HG03095 (cell line): Measurements from ENCODE around the gene PKNOX1.
"Not testable (repeated sequence)": the region's sequence is repeated elsewhere in the genome, so short reads cannot be mapped to it uniquely, and the experiment has no call there.

Experiments used
- ATAC-seq: cut with Tn5 transposase; IDR thresholded peaks from one replicate; pipeline ENCODE4 v1.9.1; 2021; ENCODE audit warnings: moderate library complexity; ENCODE audit not compliant: unreplicated experiment

PKNOX1 gene

DNA sequence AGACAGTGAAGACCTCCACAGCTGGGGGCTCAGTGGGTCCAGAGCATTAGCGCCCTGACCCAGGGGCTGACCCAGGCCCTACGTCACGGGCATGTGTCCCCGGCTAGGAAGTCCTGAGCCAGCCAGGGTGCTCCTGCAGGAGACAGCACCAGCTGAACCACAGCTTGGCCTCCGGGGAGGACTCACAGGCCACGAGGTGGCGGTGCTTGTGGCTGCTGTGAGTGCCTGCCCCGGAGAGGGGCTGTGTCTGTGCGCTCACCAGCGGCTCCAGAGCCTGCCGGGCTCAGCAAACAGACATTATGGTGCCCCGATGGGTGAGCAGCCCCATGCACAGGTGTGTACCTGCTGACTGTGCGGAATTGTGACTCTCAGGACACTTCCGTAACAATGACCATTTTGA is 70.2 kb downstream of the PKNOX1 start:
- ATAC-seq, result not testable (repeated sequence)

DNA sequence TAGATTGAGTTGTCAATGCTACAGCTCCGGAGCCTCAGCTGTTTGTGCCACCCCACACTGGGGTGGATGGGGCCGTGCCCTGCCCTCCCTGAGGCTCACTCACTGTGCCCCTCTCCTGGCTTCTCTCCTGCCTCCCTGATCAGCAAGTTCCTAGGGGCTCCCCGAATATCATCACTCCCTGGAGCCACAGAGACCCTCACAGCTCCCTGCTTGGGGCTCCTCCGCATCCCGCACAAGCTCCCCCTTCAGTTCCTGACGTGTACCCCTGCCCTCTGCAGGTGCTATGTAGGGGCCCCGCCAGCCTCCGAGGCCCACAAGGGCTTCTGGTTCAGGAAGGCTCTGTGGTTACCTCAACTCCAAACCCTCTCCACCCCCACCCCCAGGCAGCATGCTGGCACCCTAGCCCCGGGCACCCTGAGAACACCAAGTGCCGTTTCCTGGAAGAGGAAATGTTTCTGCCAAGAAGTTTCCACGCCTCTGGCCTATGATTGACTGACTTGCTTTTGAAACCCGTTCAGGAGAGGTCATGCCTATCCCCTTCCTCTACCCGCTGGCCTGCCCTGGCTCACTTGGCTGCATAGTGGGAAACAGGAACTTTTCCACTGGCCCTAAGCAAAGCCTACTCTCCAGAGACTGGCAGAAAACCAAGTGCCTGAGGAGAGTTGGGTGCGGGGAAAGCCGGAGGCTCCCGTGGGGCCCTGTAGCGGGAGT is 71.0 kb downstream of the PKNOX1 start:
- not testable (repeated sequence) for ATAC-seq

DNA sequence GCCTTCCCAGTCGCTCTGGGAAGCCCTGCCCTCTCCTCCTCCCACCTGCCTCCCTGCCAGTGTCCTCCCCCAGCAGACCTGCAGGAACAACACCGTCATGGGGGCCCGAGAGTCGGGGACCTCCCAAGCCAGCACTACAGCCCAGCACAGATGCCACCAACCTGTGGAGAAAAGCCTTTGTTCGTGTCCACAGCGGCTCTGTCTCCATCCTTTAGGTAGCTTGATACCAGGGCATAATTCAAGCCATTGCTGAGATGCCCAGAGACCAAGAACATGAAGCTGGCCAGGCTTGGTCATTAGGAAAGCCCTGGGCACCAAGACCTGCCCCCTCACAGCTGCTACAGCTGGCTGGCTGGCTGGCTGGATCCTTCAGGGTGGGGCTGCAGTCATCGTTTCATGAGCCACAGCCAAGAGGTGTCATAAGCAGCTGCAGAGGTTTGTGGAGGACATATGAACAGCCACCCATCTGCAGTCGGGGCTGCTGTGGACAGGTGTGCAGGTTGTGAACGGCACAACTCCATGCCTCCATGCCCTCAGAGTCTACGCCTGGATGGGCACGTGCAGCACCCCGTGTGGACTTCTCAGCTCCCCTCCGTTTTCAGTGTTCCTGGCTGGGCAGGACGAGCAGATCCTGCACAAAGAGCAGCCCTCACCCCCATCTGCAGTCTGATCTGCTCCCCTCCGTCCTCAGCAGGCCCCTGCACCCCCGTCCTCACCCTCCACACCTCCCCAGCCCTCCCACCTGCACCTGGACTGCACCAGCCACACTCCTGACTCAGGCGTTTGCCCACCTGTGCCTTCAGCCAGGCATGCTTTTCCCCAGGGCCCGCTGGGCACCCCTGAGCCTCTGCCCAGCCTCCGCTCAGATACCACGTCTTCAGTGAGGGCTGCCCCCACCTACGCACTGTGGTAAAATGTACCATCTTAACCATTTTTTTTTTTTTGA is 71.8 kb downstream of the PKNOX1 start:
- ATAC-seq, result not testable (repeated sequence)

DNA sequence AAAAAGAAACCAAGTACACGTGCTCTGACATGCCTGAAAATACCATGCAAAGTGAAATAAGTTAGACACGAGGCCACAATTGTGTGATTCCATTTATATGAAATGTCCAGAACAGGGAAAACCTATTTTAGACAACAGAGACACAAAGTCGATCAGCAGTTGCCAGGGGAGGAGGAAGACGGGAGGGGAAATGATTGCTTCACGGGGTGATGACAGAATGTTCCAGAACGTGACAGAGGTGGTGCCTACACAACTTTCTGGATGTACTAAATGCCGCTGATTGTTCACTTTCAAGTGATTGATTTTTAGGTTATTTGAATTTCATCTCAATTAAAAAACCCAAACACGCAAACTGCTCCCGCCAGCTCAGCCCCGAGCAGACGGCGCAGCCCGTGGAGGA is 78.8 kb downstream of the PKNOX1 start:
- not testable (repeated sequence) for ATAC-seq

- ATAC-seq, result not testable (repeated sequence)
Observed at GRCh38 chr21:43062955-43063664, 88.7 kb downstream of the PKNOX1 start.

DNA sequence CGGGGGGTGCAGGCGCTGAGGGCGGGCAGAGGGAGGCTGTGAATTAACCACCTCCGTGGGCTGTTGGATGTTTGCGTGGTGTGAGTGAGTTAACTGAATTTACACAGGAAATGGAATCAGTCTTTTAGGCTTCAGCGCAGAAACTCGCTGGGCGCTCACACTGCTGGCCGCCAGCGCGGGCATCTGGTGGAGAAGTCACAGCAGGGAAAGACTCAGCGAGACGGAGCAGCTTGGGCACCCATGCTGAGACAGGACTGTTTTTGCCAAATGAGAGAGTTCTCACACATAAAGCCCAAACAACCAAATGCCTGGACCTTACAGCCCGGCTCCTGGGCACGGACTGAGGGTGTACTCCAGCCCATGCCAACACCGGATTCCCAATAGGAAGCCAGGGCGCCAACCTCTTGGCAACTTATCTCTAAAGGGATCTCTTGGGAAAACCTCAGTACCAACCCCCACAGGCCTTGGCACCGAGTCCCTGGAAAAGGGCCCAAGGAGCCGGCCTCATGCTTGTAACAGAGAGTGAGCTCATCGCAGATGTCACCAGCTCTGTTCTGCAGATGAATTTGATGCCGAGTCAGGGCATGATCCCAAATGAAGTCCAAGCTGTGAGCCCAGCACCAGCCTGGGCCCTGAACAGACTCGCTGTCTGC is 90.0 kb downstream of the PKNOX1 start:
- not testable (repeated sequence) for ATAC-seq

- not testable (repeated sequence) for ATAC-seq
Observed at GRCh38 chr21:43065991-43066390, 91.6 kb downstream of the PKNOX1 start.

DNA sequence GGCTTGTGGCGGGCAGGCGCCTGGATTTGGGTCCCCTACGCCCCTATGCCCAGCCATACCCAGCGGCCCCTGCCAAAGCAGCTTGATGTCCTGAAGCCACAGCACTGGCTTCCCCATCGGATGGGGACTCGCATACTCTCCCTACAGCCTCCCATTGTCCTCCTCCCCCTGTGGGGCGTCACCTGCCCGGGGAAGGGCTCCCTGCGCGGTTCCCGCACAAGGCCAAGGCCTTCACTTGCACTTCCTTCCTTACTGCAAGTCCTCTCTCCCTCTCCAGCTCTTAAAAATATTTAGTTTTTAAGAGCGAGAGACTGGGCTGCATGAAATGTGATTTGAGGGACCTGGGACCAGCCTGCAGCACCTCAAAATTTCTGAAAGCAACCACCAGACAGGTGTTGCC is 92.3 kb downstream of the PKNOX1 start:
- not testable (repeated sequence) for ATAC-seq

GRCh38 chr21:43068065-43068464 is 93.7 kb downstream of the PKNOX1 start:
- not testable (repeated sequence) for ATAC-seq

GRCh38 chr21:43069682-43070081 is 95.3 kb downstream of the PKNOX1 start:
- not testable (repeated sequence) for ATAC-seq

GRCh38 chr21:43072742-43073141 is 98.4 kb downstream of the PKNOX1 start:
- not testable (repeated sequence) for ATAC-seq

GRCh38 chr21:43074401-43075169 is 100.2 kb downstream of the PKNOX1 start:
- not testable (repeated sequence) for ATAC-seq

DNA sequence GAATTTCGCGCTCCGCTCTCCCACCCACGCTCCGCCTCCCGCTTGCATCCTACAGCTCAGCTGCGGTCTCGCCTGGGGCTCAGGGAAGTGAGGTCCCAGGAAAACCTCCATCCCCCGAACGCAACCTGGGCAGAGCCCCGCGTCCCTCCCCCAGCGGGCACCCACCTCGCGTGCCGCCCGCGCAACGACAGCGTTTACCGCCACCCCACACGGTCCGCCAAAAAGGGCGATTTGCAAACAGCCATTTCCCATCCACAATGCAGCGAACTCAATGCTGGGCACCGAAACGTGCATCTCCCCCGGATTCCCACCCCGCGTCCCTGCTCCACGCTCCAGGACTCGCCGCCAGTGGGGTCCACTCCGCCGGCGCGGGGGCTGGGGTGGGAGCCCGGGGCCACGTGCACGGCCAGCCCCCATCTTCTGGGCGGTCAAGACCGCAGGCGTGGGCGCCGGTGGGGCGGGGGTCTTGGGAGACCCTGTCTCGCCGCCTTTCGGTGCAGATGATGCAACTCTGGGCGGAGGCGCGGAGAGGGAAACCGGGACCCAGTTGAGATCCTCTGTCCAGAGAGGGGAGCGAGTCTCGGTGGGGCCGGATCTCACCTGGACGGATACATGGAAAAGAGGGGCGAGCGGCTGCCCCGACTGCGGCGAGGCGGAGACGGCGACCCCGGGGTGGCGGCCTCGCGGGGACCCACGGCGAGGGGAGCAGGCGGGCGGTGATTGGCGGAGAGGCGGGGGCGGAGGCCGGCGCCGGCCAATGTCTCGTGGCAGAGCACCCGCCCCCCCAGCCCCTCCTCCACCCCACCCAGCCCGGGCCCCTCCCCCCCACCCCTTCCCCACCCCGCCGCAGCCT is 101.0 kb downstream of the PKNOX1 start, which contains the start of gene CBS:
Gene CBS (minus strand): TSS at position 666 of the 853 bp plus-strand sequence. CDS start 3,642 bp downstream, outside the sequence.
- not testable (repeated sequence) for ATAC-seq

DNA sequence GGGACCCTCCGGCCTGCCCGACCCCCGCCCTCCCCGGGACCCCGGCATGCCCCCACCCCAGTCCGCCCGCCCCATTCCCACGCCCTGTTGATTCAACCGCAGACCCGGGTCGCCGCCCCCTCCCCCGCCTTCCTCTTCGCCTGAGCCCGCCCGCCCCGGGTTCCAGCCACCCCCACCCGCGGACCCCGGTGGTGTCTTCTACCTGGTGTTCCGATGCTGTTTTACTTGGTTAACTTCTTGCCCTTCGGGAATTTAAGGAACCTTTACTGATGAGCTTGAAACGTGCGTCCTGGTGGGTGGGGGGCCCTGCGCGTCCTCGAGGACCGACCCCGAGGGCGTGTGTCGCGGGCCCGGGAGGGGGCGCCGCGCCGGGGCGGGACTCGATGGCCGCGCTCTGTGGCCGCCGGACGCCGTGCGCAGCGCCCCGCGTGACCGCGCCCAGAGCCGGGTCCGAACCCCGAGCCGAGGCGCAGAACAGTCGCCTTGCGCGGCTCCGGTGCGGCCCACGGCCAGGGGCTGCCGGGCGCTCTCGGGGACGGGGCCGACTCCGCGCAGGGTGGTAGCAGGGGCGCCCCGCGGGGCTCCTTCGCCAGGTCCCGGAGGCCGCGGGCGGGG is 101.8 kb downstream of the PKNOX1 start:
- not testable (repeated sequence) for ATAC-seq

DNA sequence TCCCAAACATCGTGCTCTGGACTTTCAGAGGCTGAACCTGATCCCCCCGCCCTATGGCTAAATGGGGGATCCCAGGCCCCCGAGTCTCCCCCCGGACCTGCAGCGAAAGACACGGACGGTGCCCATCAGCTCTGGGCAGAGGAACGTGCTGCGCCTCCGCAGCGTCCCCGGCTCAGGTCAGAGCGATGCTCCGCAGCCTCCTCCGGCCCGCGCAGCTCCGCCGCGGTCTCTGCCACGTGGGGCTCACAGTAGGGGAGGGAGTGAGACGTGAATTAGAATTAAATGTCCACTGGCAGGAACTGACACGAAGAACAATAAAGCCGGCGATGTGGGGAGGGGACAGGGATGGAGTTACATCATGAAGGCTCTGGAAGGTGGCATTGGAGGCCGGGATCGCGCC is 102.3 kb downstream of the PKNOX1 start:
- not testable (repeated sequence) for ATAC-seq

DNA sequence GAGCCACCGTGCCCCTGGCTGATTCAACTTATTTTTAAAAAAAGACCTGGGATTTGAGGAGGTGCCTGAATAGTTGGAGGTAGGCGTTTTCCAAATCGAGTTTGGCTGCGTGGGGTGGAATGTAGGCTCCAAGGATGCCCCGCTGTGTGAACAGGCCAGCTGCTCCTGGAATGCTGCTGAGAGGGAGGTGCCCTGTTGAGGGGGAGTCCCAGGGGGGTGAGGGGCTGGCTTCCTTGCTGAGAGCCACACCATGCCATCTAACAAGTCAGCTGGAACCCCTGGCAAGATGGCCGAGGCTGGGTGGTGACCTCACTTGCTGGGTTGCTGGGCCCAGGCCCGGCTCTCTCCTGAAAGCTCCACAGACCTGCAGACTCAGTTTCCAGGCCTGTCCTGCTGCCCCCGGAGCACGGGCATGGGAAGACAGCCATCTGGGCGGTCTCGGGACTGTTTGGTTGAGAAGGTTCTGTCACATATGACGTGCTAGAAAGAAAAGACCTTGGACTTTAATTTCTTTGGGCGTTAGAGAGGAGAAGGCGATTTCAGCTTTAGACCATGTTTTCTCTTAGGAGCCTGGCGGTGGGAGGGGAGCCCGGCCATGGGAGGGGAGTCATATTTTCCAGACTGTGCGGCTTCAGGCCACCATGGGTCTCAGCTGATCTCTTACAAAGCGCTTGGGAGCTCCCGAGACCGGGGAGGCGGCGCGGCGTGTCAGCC is 108.4 kb downstream of the PKNOX1 start:
- ATAC-seq, result not testable (repeated sequence)
